GM12874 (cell line): ENCODE measurements around the gene SHISAL1.

Experiments
- CTCF ChIP-seq: IDR thresholded peaks from 2 replicates; pipeline ENCODE4 v1.5.1; 2011; ENCODE audit warnings: low read depth, mild to moderate bottlenecking, control low read depth, low read length, moderate library complexity; ENCODE audit not compliant: insufficient read depth

SHISAL1 gene

GRCh38 chr22:44336962-44337677 lies 24.4 kb upstream of the SHISAL1 start:
- TF ChIP-seq CTCF, result no peak

- TF ChIP-seq CTCF, result peak; percentile 1; the same call in 1 of the 2 replicates
Observed at GRCh38 chr22:44335903-44336803, 23.4 kb upstream of the SHISAL1 start.

DNA sequence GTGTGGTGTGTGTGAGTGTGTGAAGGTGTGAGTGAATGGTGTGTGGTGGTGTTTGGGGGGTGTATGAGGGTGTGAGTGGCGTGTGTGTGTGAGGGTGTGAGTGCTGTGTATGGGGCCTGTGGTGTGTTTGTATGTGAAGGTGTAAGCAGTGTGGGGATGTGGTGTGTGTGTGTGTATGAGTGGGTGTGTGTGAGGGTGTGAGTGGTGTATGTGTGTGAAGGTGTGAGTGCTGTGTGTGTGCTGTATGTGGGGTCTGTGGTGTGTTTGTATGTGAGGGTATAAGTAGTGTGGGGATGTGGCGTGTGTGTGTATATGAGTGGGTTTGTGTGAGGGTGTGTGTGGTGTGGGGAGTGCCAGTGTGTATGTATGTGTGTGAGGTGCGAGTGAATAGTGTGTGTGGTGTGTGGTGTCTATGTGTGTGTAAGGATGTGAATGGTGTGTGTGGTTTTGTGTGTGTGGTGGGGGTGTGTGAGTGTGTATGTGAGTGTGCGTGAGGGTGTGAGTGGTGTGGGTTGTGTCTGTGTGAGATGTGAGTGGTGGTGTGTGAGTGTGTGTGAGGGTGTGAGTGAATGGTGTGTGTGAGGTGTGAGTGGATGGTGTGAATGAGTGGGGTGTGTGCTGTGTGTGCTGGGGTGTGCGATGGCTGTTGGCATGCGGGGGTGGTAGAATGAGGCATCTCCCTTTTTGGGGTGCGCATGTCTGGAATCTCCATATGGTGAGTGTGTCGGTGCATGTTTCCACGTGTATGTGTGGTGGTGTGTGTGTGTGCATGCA lies 22.5 kb upstream of the SHISAL1 start:
- TF ChIP-seq CTCF, result no peak

DNA sequence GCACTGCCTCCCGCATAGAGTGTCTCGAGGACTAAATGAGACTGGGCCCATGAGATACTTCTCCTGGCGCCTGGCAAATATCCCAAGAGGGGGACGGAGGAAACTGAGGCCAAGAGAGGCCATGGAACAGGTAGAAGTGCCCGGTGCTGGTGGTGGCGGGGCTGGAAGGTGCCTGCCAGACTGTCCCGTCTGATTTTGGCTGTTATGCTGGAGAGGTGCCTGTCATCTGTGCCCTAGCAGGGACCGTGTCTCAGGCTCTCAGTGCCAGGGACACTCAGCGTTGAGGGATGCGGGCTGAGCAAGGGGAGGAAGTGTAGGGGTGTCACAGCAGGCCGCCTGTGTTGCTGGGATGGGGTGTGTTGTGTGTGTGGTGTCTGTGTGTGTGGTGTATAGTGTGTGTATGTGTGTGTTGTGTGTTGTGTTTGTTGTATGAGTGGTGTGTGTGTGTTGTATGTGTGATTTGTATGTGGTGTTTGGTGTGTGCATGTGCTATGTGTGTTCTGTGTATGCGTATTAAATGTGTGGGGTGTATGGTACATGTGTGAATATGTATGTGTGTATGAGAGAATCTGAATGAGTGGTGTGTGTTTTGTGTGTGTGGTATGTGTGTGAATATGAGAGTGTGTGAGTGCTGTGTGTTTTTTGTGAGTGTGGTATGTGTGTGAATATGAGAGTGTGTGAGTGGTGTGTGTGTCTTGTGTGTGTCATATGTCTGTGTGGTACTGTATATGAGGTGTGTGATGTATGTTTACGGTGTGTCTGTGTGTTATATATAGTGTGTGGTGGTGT lies 21.3 kb upstream of the SHISAL1 start:
- TF ChIP-seq CTCF, result no peak

GRCh38 chr22:44332946-44333345 lies 20.2 kb upstream of the SHISAL1 start:
- no peak for TF ChIP-seq CTCF

- TF ChIP-seq CTCF, result no peak
Observed at GRCh38 chr22:44331881-44332714, 19.3 kb upstream of the SHISAL1 start.
